NCI-H2196 (cell line): Measurements from ENCODE around the gene PAX3.

Source experiments
- DNase-seq: peaks from one replicate; lab custom pipeline; 2025; ENCODE audit not compliant: unreplicated experiment; lab: John Stamatoyannopoulos, UW

PAX3 gene

DNA sequence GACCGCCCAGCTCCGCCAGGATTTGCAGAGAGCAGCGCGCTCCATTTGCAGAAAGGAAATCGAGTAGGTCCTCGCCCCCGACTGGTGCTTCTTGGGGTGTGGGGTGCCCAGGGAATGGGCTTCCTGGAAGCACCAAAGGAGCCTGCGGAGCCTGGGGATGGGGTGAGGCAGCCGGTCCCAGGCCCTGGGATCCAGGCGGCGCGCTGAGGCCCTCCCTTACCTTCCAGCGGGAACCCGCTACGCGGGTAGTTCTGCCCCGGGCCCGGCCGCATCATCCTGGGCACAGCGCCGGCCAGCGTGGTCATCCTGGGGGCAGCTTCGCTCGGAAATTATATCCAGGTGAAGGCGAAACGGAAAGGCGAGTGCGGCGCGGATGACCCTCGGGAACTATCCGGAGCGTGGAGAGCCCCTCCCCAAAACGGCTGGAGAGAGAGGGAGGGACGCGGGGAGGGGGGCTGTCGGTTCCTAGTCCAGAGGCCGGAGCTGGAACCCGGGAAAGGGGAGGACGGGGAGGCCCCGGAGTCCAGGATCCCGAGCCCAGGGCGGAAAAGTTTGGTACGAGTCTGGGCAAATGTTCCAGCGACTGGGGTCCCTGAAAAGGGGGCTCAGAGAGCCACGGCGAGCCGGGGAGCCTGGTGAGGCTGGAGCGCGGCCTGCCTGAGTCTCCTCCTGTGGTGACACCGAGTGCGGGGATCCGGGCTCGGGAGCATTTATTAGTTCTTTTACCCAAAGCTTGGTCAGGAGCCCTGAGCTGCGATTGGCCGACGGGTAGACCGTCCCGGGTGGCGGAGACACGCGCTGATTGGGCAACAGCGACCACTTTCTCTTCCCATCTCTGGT, at the start of gene PAX3:
PAX3 (minus strand) TSS at position 688 of the 840 bp plus-strand sequence; CDS start at position 305, 383 bp downstream.
- no peak for DNase-seq

DNA sequence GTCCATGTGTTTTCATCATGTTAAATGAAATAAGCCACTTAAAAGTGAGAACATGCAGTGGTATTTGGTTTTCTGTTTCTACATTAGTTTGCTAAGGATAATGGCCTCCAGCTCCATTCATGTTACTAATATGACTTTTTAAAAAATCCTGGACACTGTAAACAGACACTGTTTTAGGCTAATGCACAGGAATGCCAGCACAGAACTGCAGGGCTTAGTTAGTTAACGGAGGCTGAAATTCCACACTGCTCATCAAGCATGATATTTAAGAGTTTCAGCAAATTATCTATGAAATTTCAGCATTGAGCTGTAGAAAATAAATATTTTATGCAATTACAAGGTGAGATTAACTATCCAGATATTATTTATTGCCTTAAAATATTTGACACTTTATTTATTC, 42.5 kb upstream of the PAX3 start:
- no peak for DNase-seq

- no peak for DNase-seq
Observed at GRCh38 chr2:222338374-222338773, 39.6 kb upstream of the PAX3 start.

DNA sequence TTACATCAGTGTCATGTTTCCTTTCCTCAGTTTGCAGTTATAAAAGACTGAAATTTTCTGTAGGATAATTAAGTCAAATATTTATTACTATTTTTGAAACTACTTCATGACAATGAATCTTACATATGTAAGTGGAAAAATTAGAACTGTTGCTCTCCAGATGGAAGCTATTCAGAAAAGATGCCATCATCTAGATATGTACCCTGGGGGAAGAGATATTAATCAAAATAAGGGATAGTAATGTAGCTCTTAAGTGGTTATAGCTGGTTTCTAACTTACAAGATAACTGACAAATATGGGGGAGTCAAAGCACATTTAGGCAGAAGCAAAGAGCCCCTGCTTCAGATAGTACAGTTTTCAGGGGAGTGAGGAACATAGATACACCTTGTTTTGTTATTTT, 38.1 kb upstream of the PAX3 start:
- no peak for DNase-seq

DNA sequence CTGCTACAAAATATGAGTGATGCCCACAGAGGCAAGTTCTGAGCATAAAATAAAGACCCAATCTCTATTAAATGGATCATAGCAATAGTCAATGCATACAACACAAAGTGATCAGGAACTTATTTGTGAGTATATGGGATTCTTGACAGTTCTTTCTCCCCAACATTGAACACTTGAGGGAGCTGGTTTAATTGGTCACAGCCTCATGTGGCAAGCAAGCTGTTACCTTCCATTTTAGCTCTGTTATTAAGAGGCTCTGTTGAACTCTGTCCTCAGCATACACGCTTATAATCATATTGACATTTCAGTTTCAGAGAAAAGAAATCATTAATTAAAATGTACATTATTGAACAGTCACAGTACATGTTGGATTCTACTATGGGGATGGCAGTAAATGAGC, 37.6 kb upstream of the PAX3 start:
- DNase-seq: no peak

GRCh38 chr2:222334914-222335313, 36.1 kb upstream of the PAX3 start:
- no peak for DNase-seq

DNA sequence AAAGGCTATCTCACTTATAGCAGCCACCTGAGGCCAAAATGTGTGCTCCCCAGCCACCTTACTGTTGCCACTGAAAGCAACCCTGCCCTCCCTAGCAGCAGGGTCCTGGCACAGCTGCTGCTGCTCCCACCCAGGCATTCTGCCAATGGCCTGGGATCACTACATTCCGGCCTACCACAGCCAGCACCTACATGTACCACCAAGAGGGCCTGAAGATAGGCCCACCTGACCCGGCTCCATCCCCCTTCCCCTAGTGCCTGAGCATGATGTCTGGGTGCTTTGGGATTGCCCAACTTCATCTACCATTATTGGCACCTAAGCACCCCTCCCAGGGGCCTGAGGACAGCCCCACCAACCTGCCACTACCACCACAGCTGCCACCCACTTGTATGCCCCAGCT, 34.6 kb upstream of the PAX3 start:
- DNase-seq: no peak

DNA sequence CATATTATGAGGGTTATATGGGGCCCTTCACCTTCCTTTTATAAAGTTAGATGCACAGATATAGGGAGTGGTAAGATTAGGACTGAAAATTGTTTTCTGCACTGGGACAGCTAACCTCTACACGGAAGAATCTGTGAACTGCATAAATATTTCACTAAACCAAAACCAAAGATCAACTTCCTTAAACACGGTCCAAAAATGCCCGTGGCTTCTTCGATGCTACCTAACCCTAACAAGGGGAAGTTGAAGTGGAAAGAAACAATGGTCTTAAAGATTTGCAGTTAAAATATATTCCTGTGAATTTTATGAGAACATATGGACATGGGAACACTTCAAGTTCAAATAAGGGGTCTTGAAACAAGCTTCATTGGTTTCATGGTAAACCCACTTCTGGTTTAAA, 33.3 kb upstream of the PAX3 start:
- no peak for DNase-seq

- no peak for DNase-seq
Observed at GRCh38 chr2:222330910-222331309, 32.1 kb upstream of the PAX3 start.

DNA sequence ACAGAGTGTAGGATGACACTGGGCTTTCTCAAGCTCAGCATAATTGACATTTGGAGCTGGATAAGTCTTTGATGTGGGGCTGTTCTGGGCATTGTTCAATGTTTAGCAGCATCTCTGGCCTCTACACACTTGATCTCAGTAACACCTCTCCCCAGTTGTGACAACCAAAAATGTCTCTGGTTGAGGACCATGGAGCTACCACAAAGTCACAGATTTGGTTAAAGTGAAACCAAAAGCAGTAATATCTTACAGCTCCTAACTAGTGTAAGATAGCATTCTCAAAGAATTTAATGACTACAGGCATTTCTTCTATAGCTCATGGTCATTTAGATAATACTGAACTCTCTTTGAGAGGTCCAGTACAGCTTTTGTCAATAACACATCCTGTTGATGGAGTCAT, 23.4 kb upstream of the PAX3 start:
- no peak for DNase-seq

GRCh38 chr2:222320436-222321395, 21.9 kb upstream of the PAX3 start:
- peak; percentile 23 for DNase-seq

- peak; percentile 54 for DNase-seq
Observed at GRCh38 chr2:222319586-222320435, 21.0 kb upstream of the PAX3 start.

DNA sequence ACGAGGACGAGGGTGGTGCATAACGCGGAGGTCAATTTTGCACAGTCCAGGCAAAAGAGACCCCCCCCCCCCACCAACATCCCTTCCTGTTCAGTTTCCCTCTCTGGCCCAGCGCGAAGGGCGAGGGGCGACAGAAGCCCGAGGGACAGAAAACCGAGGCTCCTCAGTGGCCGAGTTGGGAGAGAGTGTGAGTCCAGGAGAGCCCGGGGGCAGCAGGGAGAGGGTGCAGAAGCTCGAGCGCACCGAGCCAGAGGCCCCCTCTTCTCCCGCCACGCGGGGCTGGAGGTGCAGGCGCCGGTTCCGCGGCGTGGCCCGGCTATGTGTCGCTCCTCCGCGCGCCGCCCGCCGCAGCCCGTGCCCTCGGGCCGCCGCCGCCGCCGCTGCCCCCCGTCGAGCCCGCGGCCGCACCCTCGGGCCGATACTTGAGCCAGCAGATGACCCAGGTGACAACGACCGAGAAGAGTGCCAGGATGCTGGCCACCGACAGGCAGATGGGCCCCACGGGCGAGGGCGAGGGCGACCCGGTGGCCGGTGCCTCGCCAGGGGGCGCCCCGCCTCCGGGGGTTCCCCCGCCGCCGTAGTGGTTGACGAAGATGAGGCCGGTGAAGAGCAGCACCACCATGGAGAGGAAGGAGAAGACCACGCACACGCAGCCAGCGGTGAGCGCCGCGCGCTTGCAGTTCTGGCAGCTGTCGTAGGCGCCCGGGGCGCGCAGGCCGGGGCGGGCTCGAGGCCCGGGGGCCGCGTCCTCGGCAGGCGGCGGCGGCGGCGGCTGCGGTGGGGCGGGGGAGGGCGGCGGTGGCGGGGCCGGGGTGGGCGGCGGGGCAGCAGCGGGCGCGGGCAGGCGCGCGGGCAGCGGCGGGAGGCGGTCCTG, 20.2 kb upstream of the PAX3 start:
- DNase-seq: peak; percentile 47

GRCh38 chr2:222318026-222318711, 19.4 kb upstream of the PAX3 start:
- peak; percentile 89 for DNase-seq

GRCh38 chr2:222315443-222316121, 16.8 kb upstream of the PAX3 start:
- no peak for DNase-seq

DNA sequence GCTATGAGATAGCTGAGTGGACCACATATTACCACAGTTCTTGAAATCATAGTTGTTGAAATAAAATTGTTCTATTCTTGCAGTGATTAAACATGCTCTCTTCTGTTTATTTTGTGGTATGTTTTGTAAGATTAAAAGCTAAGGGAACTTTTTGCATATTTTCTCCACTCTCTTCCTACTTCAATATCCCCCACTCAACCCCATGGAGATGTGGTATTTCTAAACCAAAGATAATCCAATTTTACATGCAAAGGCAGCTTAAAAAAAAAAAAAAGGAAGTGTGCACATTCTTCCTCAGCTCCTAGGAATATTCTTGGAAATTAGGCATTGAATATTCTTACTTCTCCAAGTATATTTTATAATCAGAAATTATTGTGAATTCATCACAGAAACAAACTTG, 15.0 kb upstream of the PAX3 start:
- DNase-seq: no peak

DNA sequence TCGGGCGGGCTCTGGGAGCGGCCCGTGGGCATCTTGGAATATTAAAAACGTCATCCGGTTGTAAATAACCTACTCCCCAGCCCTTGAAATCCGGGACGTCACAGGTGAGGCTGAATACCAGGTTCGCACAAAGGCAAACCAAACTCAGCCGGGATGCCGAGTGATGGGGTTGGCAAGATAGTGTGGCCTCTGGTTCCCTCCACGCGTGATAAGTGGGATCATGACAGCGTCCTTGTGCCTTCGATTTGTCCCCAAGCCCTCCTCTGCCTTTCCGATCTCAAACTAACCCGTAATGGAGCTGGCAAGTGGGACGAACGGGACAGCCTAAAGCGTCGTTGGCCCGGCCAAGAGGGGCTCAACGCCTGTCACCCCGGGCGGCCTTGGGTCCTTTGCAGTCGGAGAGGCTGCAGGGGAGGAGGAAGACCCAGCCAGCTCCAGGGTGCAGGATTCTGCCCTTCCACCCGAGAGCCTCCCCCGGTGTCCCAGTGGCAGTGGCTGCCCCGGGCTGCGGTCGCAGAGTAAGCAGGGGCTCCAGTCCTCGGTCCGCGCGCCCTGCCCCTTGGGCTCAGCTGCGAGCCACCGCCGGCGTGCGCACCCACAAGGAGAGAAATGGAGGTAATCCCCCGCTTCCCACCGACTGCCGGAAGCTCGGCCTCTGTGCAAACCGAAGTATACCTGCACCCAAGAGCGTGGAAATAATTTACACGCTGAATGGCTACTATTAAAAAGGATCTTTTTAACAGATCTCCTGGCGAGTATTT, 13.4 kb upstream of the PAX3 start:
- no peak for DNase-seq

- no peak for DNase-seq
Observed at GRCh38 chr2:222311319-222311977, 12.7 kb upstream of the PAX3 start.
